ENCODE results near the gene BSG. TPM values are rescaled to one million over a fixed set of nuclear protein-coding genes. Genes with fewer than 3 reads are reported as not detected.
A peak's percentile ranks its signal among the peaks of the same experiment; 100 is the strongest.

The BSG gene
- total and polyA plus RNA-seq, 9 of the 15 experiments (the other 6 are each of a cell fraction or from before 2014, with no cell fraction given) = 4.6 to 495 (median 187) TPM

DNA sequence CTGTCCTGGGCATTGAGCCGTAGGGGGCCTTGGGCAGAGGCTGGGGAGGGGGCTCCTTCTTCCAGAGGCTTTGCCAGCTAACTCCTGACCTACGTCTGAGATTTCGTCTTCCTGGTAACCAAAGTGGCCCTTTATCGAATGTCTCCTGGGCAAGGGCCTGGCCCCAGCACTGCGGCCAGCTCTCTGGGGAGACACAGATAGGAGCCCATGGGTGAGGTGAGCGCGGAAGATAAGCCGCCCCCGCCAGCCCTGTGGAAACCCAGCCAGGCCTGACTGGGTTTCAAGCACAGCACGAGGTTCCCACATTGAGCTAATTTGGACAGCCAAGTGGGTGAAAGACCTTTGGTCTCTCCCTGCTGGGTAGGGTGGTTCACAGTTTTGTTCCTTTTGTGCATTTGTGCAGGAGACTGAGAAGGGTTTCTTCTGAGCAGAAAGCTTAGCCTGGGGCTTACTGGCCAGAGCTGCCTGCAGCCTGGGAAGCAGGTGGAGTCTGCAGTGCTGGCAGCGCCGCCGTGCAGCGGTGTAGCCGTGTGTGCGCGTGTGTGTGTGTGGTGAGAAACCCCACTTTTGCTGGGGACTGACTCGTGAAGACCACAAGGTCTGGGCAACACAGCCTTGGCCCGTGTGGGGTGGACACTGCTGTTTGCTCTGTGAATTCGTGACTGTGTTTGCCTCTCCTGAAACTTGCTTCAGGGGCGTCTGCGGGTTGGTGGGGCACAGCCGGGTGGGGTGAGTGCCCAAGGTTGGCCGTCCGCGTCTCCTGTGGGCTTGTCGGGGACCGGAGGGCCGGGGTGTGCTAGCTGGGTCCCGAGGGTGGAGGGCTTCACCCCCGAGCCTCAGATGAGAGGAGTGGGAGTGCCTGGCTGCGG lies 2.5 kb downstream of the BSG start (continued):
- TF ChIP-seq L3MBTL2 (IDR thresholded peaks at IDR 0.05) (peak; percentile 93), LARP7 (IDR thresholded peaks at IDR 0.05) (no peak), IRF2 (CRISPR knock-in tag; IDR thresholded peaks at IDR 0.05) (no peak), HDAC2 (IDR thresholded peaks at IDR 0.05) (peak; percentile 93), NR2F6 (CRISPR knock-in tag; IDR thresholded peaks at IDR 0.05) (no peak), EHMT2 (IDR thresholded peaks at IDR 0.05) (peak; percentile 45; the same call in 1 of the 2 replicates), CHD1 (IDR thresholded peaks at IDR 0.05; ENCODE audit: low read length) (peak; percentile 62), MEF2D (tag; conservative IDR thresholded peaks at IDR 0.05; ENCODE audit: low read depth) (0 out of 2 replicates have a peak, but pooled peaks have one; percentile 40), NFRKB (IDR thresholded peaks at IDR 0.05; ENCODE audit: low read depth) (no peak), XRCC5 (IDR thresholded peaks at IDR 0.05; ENCODE audit: low read depth, low read length) (no peak), JUND (IDR thresholded peaks at IDR 0.05; ENCODE audit: borderline replicate concordance, low read depth, low read length) (peak; percentile 72), JUND (tag; IDR thresholded peaks at IDR 0.05; ENCODE audit: borderline replicate concordance, low read depth, low read length) (peak; percentile 49; the same call in 1 of the 3 replicates), ZNF133 (CRISPR knock-in tag; IDR thresholded peaks at IDR 0.05) (no peak), ZC3H11A (IDR thresholded peaks at IDR 0.05; ENCODE audit: low read depth, low read length) (0 out of 2 replicates have a peak, but pooled peaks have one; percentile 75), ZNF76 (CRISPR knock-in tag; IDR thresholded peaks at IDR 0.05; ENCODE audit: borderline replicate concordance) (0 out of 2 replicates have a peak, but pooled peaks have one; percentile 12), FOXA1 (IDR thresholded peaks at IDR 0.05; ENCODE audit: borderline replicate concordance) (no peak)
- TF ChIP-seq, protein P1, sequence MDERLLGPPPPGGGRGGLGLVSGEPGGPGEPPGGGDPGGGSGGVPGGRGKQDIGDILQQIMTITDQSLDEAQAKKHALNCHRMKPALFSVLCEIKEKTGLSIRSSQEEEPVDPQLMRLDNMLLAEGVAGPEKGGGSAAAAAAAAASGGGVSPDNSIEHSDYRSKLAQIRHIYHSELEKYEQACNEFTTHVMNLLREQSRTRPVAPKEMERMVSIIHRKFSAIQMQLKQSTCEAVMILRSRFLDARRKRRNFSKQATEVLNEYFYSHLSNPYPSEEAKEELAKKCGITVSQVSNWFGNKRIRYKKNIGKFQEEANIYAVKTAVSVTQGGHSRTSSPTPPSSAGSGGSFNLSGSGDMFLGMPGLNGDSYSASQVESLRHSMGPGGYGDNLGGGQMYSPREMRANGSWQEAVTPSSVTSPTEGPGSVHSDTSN (CRISPR knock-in tag; IDR thresholded peaks at IDR 0.05; ENCODE audit: low read depth) = no peak
- TF ChIP-seq, protein P1 (tag; conservative IDR thresholded peaks at IDR 0.05; ENCODE audit: low read depth) = no peak
- TF ChIP-seq, protein P2, sequence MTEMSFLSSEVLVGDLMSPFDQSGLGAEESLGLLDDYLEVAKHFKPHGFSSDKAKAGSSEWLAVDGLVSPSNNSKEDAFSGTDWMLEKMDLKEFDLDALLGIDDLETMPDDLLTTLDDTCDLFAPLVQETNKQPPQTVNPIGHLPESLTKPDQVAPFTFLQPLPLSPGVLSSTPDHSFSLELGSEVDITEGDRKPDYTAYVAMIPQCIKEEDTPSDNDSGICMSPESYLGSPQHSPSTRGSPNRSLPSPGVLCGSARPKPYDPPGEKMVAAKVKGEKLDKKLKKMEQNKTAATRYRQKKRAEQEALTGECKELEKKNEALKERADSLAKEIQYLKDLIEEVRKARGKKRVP (CRISPR knock-in tag; IDR thresholded peaks at IDR 0.05) = peak; percentile 70; the same call in 1 of the 2 replicates
- TF ChIP-seq, protein P3, sequence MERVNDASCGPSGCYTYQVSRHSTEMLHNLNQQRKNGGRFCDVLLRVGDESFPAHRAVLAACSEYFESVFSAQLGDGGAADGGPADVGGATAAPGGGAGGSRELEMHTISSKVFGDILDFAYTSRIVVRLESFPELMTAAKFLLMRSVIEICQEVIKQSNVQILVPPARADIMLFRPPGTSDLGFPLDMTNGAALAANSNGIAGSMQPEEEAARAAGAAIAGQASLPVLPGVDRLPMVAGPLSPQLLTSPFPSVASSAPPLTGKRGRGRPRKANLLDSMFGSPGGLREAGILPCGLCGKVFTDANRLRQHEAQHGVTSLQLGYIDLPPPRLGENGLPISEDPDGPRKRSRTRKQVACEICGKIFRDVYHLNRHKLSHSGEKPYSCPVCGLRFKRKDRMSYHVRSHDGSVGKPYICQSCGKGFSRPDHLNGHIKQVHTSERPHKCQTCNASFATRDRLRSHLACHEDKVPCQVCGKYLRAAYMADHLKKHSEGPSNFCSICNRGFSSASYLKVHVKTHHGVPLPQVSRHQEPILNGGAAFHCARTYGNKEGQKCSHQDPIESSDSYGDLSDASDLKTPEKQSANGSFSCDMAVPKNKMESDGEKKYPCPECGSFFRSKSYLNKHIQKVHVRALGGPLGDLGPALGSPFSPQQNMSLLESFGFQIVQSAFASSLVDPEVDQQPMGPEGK (CRISPR knock-in tag; IDR thresholded peaks at IDR 0.05; ENCODE audit: borderline replicate concordance) = no peak
- TF ChIP-seq, protein P4, sequence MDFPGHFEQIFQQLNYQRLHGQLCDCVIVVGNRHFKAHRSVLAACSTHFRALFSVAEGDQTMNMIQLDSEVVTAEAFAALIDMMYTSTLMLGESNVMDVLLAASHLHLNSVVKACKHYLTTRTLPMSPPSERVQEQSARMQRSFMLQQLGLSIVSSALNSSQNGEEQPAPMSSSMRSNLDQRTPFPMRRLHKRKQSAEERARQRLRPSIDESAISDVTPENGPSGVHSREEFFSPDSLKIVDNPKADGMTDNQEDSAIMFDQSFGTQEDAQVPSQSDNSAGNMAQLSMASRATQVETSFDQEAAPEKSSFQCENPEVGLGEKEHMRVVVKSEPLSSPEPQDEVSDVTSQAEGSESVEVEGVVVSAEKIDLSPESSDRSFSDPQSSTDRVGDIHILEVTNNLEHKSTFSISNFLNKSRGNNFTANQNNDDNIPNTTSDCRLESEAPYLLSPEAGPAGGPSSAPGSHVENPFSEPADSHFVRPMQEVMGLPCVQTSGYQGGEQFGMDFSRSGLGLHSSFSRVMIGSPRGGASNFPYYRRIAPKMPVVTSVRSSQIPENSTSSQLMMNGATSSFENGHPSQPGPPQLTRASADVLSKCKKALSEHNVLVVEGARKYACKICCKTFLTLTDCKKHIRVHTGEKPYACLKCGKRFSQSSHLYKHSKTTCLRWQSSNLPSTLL (IDR thresholded peaks at IDR 0.05) = no peak
